A549 (cell line): Measurements from ENCODE around the gene CDA. TPM values are rescaled to one million over a fixed set of nuclear protein-coding genes. Genes with fewer than 3 reads are reported as not detected.

ENCODE experiments used
- ATAC-seq, 2 experiments: fragments of 200-7000 bp in 1 of 2; fragments of >200 bp in 1 of 2; cut with Nextera tagmentation in 1 of 2; cut with Tn5 transposase in 1 of 2; 3 replicates each; pipeline versions ENCODE4 v1.8.0 to v1.9.1; 2018 to 2020; ENCODE audit warnings: mild to moderate bottlenecking in 1 of 2, moderate library complexity in 1 of 2
- CTCF ChIA-PET: fragments of 300-600 bp; sonication (Branson Sonifier 250); formaldehyde crosslinking; extraction: SDS; loops from one replicate; lab custom pipeline; 2021; ENCODE audit warnings: antibody characterized with exemption, inconsistent platforms; lab: Yijun Ruan, JAX
- POLR2A ChIA-PET: fragments of 350-600 bp; formaldehyde crosslinking; extraction: SDS; loops from one replicate; lab custom pipeline; 2021; ENCODE audit warnings: antibody characterized with exemption, inconsistent platforms; lab: Yijun Ruan, JAX
- DNase-seq, 2 experiments: peaks; one replicate each; pipeline versions ENCODE4 v3.0.0 to v3.0.0-alpha.2; 2011 to 2016; ENCODE audit warnings: low read depth in 1 of 2, low spot score in 1 of 2
- FAIRE-seq: peaks from 2 replicates; lab custom pipeline; 2011; peaks lifted over from hg19 to GRCh38; lab: Jason Lieb, UNC
- H3K27ac ChIP-seq, 2 experiments: fragments of >200 bp; sonication (Bioruptor Twin); formaldehyde crosslinking; 3 replicates each; pipeline ENCODE4 v1.5.1; 2016 to 2017
- H3K4me1 ChIP-seq: fragments of >200 bp; sonication (Bioruptor Twin); formaldehyde crosslinking; 3 replicates; pipeline ENCODE4 v1.6.1; 2016
- H3K4me2 ChIP-seq: fragments of >200 bp; sonication (Bioruptor Twin); formaldehyde crosslinking; 3 replicates; pipeline ENCODE4 v1.6.1; 2016
- H3K4me3 ChIP-seq: fragments of >200 bp; sonication (Bioruptor Twin); formaldehyde crosslinking; 3 replicates; pipeline ENCODE4 v1.5.1; 2016
- H3K9me3 ChIP-seq: fragments of >200 bp; sonication (Bioruptor Twin); formaldehyde crosslinking; 3 replicates; pipeline ENCODE4 v1.6.1; 2016
- ATOH8 ChIP-seq: fragments of 250-450 bp; sonication (Bioruptor Pico); IDR thresholded peaks from 2 replicates; pipeline ENCODE4 v1.5.0; 2020; ENCODE audit warnings: low read depth, mild to moderate bottlenecking, moderate library complexity
- BHLHE40 ChIP-seq: IDR thresholded peaks from 2 replicates; pipeline ENCODE4 v1.6.1; 2012; ENCODE audit warnings: low read depth, low read length, inconsistent platforms
- CHD2 ChIP-seq: fragments of 150-350 bp; IDR thresholded peaks from 2 replicates; pipeline ENCODE4 v1.6.1; 2014; ENCODE audit warnings: low read length; ENCODE audit not compliant: partially characterized antibody
- CHD4 ChIP-seq: fragments of 200-600 bp; sonication (generic); IDR thresholded peaks from 2 replicates; pipeline ENCODE4 v1.6.1; 2016; ENCODE audit warnings: antibody characterized with exemption, mild to moderate bottlenecking, borderline replicate concordance
- EP300 ChIP-seq, 2 experiments: fragments of >200 bp; sonication (Bioruptor Twin); formaldehyde crosslinking; IDR thresholded peaks; 2 replicates in 1 of 2; 3 replicates in 1 of 2; pipeline ENCODE4 v1.6.1; 2016 to 2017
- FOSB ChIP-seq: fragments of 250-450 bp; sonication (Bioruptor Pico); IDR thresholded peaks from 2 replicates; pipeline ENCODE4 v1.5.0; 2020; ENCODE audit warnings: mild to moderate bottlenecking, moderate library complexity
- FOSL2 ChIP-seq, 2 experiments: fragments of 450-650 bp in 1 of 2; fragments of >200 bp in 1 of 2; sonication (Bioruptor Twin) in 1 of 2; formaldehyde crosslinking; IDR thresholded peaks; 2 replicates each; pipeline versions ENCODE4 v1.5.0 to v1.6.1; 2016 to 2020; ENCODE audit warnings: mild to moderate bottlenecking in 1 of 2, moderate library complexity in 1 of 2
- FOXS1 ChIP-seq: fragments of 250-450 bp; sonication (Bioruptor Pico); IDR thresholded peaks from 2 replicates; pipeline ENCODE4 v1.5.0; 2020; ENCODE audit warnings: mild to moderate bottlenecking, moderate library complexity
- GATA3 ChIP-seq: IDR thresholded peaks from 2 replicates; pipeline ENCODE4 v1.6.1; 2012; ENCODE audit warnings: borderline replicate concordance
- HEYL ChIP-seq: fragments of 250-450 bp; sonication (Bioruptor Pico); IDR thresholded peaks from 2 replicates; pipeline ENCODE4 v1.8.0; 2021; ENCODE audit warnings: mild to moderate bottlenecking, moderate library complexity
- HMGXB4 ChIP-seq: fragments of 250-450 bp; sonication (Bioruptor Pico); IDR thresholded peaks from 2 replicates; pipeline ENCODE4 v1.5.0; 2021; ENCODE audit warnings: mild to moderate bottlenecking, moderate library complexity, borderline replicate concordance
- HOXB13 ChIP-seq: fragments of 250-450 bp; sonication (Bioruptor Pico); IDR thresholded peaks from 2 replicates; pipeline ENCODE4 v1.5.0; 2020; ENCODE audit warnings: low read depth, mild to moderate bottlenecking, moderate library complexity
- JUN ChIP-seq, 2 experiments: fragments of >200 bp; sonication (Bioruptor Twin); formaldehyde crosslinking; IDR thresholded peaks; 2 replicates in 1 of 2; 3 replicates in 1 of 2; pipeline ENCODE4 v1.6.1; 2016 to 2017
- JUNB ChIP-seq: fragments of >200 bp; sonication (Bioruptor Twin); formaldehyde crosslinking; IDR thresholded peaks from 2 replicates; pipeline ENCODE4 v1.6.1; 2016
- KDM1A ChIP-seq: fragments of 200-600 bp; sonication (generic); IDR thresholded peaks from 2 replicates; pipeline ENCODE4 v1.6.1; 2016; ENCODE audit warnings: low read depth, mild to moderate bottlenecking
- MYC ChIP-seq: IDR thresholded peaks from 2 replicates; pipeline ENCODE4 v1.6.1; 2012; ENCODE audit warnings: mild to moderate bottlenecking, inconsistent platforms, low read length, improper control_type of control experiment, borderline replicate concordance
- PBX3 ChIP-seq: IDR thresholded peaks from 2 replicates; pipeline ENCODE4 v1.6.1; 2012
- POLR2A ChIP-seq: IDR thresholded peaks from 2 replicates; pipeline ENCODE4 v1.6.1; 2012; ENCODE audit warnings: mild to moderate bottlenecking, low read length
- RARB ChIP-seq: fragments of 250-450 bp; sonication (Bioruptor Pico); IDR thresholded peaks from 2 replicates; pipeline ENCODE4 v1.8.0; 2021; ENCODE audit warnings: mild to moderate bottlenecking, moderate library complexity
- RFX5 ChIP-seq: fragments of 450-650 bp; IDR thresholded peaks from 2 replicates; pipeline ENCODE4 v1.7.1; 2014; ENCODE audit warnings: antibody characterized with exemption, mild to moderate bottlenecking, moderate library complexity
- RNF2 ChIP-seq: fragments of 200-600 bp; sonication (generic); IDR thresholded peaks from 2 replicates; pipeline ENCODE4 v1.6.1; 2016; ENCODE audit warnings: low read depth, mild to moderate bottlenecking, antibody characterized with exemption, moderate library complexity, borderline replicate concordance
- SMC3 ChIP-seq: fragments of >200 bp; sonication (Bioruptor Twin); formaldehyde crosslinking; IDR thresholded peaks from 3 replicates; pipeline ENCODE4 v1.6.1; 2018; ENCODE audit warnings: inconsistent platforms
- SREBF2 ChIP-seq: fragments of 450-650 bp; IDR thresholded peaks from 2 replicates; pipeline ENCODE4 v1.6.1; 2014; ENCODE audit warnings: mild to moderate bottlenecking, moderate library complexity
- TP53 ChIP-seq: fragments of 250-450 bp; sonication (Bioruptor Pico); IDR thresholded peaks from 2 replicates; pipeline ENCODE4 v1.5.0; 2021; ENCODE audit warnings: mild to moderate bottlenecking, moderate library complexity
- USF2 ChIP-seq: fragments of 450-650 bp; IDR thresholded peaks from 2 replicates; pipeline ENCODE4 v1.6.1; 2014; ENCODE audit warnings: antibody characterized with exemption
- ZFP36 ChIP-seq: fragments of 450-650 bp; IDR thresholded peaks from 2 replicates; pipeline ENCODE4 v1.6.1; 2014; ENCODE audit warnings: borderline replicate concordance; ENCODE audit not compliant: partially characterized antibody
- ZNF302 ChIP-seq: fragments of 250-450 bp; sonication (Bioruptor Pico); IDR thresholded peaks from 2 replicates; pipeline ENCODE4 v1.9.0; 2021; ENCODE audit warnings: inconsistent platforms, mild to moderate bottlenecking, moderate library complexity
- ZSCAN20 ChIP-seq: fragments of 250-450 bp; sonication (Bioruptor Pico); IDR thresholded peaks from 2 replicates; pipeline ENCODE4 v1.8.0; 2022; ENCODE audit warnings: mild to moderate bottlenecking, moderate library complexity
- WGBS: methylation state at CpG from one replicate; pipeline ENCODE4 v1.1.6; 2017; ENCODE audit errors: missing lambda C conversion rate; 5-methylcytosine and 5-hydroxymethylcytosine counted together
- polyA plus RNA-seq, 4 experiments: library from polyadenylated mRNA; depleted of rRNA in 3 of 4; stranded (reverse); fragments of >200 nt; fragmentation: RNase III in 1 of 4; extraction: RNeasy Plus Mini Kit Qiagen cat#74134 plus additional on column Dnase treatment in 1 of 4; gene quantifications; 2 replicates in 3 of 4; 3 replicates in 1 of 4; pipeline ENCODE4 v1.2.3, GENCODE V29; 2011 to 2017
- TF ChIP-seq, protein P1 (sequence below): IDR thresholded peaks from 2 replicates; pipeline ENCODE4 v1.6.1; 2012
- TF ChIP-seq, protein P2 (sequence below): IDR thresholded peaks from 2 replicates; pipeline ENCODE4 v1.6.1; 2012; ENCODE audit warnings: low read depth, borderline replicate concordance

Gene CDA
- polyA plus RNA-seq, 2 of the 4 experiments (the other 2 are of a cell fraction), result 11.2 to 44.6 TPM

DNA sequence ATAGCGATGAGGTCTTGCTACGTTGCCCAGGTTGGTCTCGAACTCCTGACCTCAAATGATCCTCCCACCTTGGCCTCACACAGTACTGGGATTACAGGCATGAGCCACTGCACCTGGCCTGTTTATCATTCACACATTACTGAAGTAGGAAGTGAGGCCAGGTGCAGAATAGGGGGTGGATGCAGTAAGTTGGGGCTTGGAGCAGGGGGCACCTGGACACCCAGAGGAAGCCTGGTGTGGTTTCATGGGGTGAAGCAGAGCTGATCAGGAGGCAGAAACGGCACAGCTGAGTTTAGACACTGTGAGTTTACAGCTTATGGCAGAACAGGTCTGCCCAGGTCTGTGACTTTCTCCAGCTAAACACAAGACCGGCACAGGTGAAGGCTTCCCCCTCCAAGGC is 4.9 kb downstream of the CDA start:
- POLR2A ChIA-PET, result no interaction called here
- CTCF ChIA-PET, result interaction anchor here (0.7 to 4.0 kb wide), 4 partner anchors 19 to 71 kb away, joined by 3 to 17 read pairs (median 4); partner anchors contain the start of gene PINK1
- no peak overlapping the region for H3K4me3 ChIP-seq
- no peak overlapping the region for H3K4me2 ChIP-seq
- no peak for DNase-seq
- WGBS, result 95% methylated on average over 5 of the region's 5 CpGs
- peaks cover 23% of the 10 kb centered on the region for H3K4me1 ChIP-seq
- H3K9me3 ChIP-seq, result no peaks in the 10 kb centered on the region
- FAIRE-seq, result no peak
- ATAC-seq, result no peak
- H3K27ac ChIP-seq, result no peak overlapping the region
- no peak for TF ChIP-seq TP53
- no peak for TF ChIP-seq FOSL2 (IDR thresholded peaks at IDR 0.05)
- TF ChIP-seq FOSL2 (CRISPR knock-in tag; IDR thresholded peaks at IDR 0.05), result no peak
- TF ChIP-seq, protein P1, sequence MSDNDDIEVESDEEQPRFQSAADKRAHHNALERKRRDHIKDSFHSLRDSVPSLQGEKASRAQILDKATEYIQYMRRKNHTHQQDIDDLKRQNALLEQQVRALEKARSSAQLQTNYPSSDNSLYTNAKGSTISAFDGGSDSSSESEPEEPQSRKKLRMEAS, result no peak
- TF ChIP-seq PBX3, result no peak
- TF ChIP-seq ATOH8, result no peak
- no peak for TF ChIP-seq SMC3
- TF ChIP-seq HOXB13 (CRISPR knock-in tag), result no peak
- no peak for TF ChIP-seq HEYL (CRISPR knock-in tag)
- no peak for TF ChIP-seq JUN (IDR thresholded peaks at IDR 0.05)
- no peak for TF ChIP-seq FOXS1 (CRISPR knock-in tag)
- TF ChIP-seq POLR2A, result no peak
- TF ChIP-seq GATA3, result no peak
- TF ChIP-seq HMGXB4 (CRISPR knock-in tag), result no peak
- no peak for TF ChIP-seq RARB (CRISPR knock-in tag)
- no peak for TF ChIP-seq MYC
- no peak for TF ChIP-seq CHD4
- no peak for TF ChIP-seq RFX5
- TF ChIP-seq EP300 (IDR thresholded peaks at IDR 0.05), result no peak

DNA sequence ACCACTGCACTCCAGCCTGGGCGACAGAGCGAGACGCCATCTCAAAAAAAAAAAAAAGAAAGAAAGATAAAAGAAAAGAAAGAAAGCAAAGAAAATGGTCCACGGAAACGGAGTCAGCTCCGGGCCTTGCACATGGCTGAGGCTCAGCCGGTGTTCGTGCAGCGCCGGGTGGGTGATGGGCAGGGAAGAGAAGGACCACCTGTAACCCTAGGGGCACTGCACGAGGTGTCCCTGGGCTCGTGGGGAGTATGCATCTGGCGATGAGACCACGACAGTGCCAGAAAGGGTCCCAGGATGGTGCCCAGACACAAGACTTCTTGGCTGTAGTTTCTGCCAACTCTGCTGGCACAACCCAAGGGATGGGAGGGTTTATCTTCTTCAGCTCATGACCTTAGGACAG is 5.8 kb downstream of the CDA start:
- ChIA-PET CTCF (interaction anchor here (1.8 to 4.0 kb wide), 2 partner anchors 15 to 39 kb away, joined by 5 to 17 read pairs; partner anchors contain the start of gene PINK1), POLR2A (no interaction called here)
- ATAC-seq (no peak), DNase-seq (no peak), FAIRE-seq (no peak)
- Histone ChIP-seq H3K4me2 (no peak overlapping the region), H3K4me1 (peaks cover 16% of the 10 kb centered on the region; the same call in 2 of the 3 replicates)
- WGBS, result 96% methylated on average over 14 of the region's 14 CpGs
- TF ChIP-seq SMC3, result no peak
- TF ChIP-seq, all 56 proteins: peak for 0
- no peak overlapping the region for H3K27ac ChIP-seq
- no peaks in the 10 kb centered on the region for H3K9me3 ChIP-seq
- no peak overlapping the region for H3K4me3 ChIP-seq

DNA sequence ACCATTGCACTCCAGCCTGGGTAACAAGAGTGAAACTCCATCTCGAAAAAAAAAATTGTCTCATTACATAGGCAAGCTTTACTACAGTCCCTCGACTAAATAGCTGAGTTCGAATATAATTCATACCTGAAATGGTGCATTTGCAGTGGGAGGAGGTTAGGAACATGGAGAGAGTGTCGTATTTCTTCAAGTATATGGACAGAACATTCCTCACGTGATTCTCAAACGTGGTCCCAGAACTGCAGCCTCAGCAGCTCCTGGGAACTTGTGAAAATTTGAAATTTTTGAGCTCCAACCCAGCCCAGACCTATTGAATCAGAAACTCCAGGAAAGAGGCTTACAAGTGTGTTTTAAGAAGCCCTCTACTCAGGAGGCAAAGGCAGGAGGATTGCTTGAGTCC is 7.2 kb downstream of the CDA start:
- H3K27ac ChIP-seq, result no peak overlapping the region
- FAIRE-seq, result no peak
- POLR2A ChIA-PET, result no interaction called here

More for the DNA sequence above, 7.2 kb downstream of the CDA start:
- CTCF ChIA-PET, result interaction anchor here (0.8 to 1.8 kb wide), 6 partner anchors 8 to 384 kb away, joined by 3 to 5 read pairs (median 4); no protein-coding TSS in a partner anchor
- no peak overlapping the region for H3K4me2 ChIP-seq
- DNase-seq, result no peak
- H3K4me3 ChIP-seq, result no peak overlapping the region
- no peaks in the 10 kb centered on the region for H3K9me3 ChIP-seq
- WGBS, result 79% methylated on average over 6 of the region's 6 CpGs
- no peak for ATAC-seq
- H3K4me1 ChIP-seq, result peaks cover 15% of the 10 kb centered on the region
- TF ChIP-seq KDM1A (no peak), SREBF2 (no peak), USF2 (no peak), ZNF302 (CRISPR knock-in tag) (no peak), POLR2A (no peak), RNF2 (no peak), FOSB (CRISPR knock-in tag) (no peak), CHD2 (no peak), ZFP36 (no peak), BHLHE40 (no peak), JUNB (no peak), SMC3 (no peak), ZSCAN20 (CRISPR knock-in tag) (no peak)
- TF ChIP-seq, protein P2, sequence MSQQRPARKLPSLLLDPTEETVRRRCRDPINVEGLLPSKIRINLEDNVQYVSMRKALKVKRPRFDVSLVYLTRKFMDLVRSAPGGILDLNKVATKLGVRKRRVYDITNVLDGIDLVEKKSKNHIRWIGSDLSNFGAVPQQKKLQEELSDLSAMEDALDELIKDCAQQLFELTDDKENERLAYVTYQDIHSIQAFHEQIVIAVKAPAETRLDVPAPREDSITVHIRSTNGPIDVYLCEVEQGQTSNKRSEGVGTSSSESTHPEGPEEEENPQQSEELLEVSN, result no peak
- TF ChIP-seq, all 56 proteins: peak for 0
